ENCODE measurements around the gene MYO1E. TPM values are rescaled to one million over a fixed set of nuclear protein-coding genes. Genes with fewer than 3 reads are reported as not detected.

Gene MYO1E
- polyA plus RNA-seq, 1 donor from 2014 or later, result 0.38 TPM

GRCh38 chr15:59119625-59120024 lies 253.0 kb downstream of the MYO1E start:
- no peaks in the 10 kb centered on the region for H3K36me3 ChIP-seq (ENCODE audit: insufficient read depth, low read length)

DNA sequence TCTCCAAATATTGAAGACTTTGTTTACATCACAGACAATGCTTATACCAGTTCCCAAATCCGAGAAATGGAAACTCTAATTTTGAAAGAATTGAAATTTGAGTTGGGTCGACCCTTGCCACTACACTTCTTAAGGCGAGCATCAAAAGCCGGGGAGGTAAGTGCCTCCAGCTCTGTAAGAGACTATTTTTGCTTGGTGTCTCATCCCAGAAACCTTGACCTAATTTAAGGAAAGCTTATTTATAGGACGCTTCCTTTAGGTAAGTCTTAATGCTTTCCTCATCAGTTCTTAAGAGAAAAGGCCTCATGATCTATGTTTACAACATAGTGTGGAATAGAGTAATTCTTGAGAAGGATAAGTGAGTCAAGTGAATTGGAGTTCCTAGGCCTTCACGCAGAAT lies 255.9 kb downstream of the MYO1E start:
- H2AFZ ChIP-seq (ENCODE audit: low read depth, low read length), result no peak overlapping the region
- H3K9ac ChIP-seq (ENCODE audit: low read length), result no peak overlapping the region
- H3K4me3 ChIP-seq (ENCODE audit: low read length), result no peak overlapping the region
- H3F3A ChIP-seq (ENCODE audit: insufficient read depth, low read length, poor library complexity, severe bottlenecking), result no peaks in the 10 kb centered on the region
- TF ChIP-seq MXI1 (conservative IDR thresholded peaks at IDR 0.05; ENCODE audit: poor library complexity, severe bottlenecking) (no peak), TAF1 (IDR thresholded peaks at IDR 0.05; ENCODE audit: low read depth) (no peak), RAD21 (conservative IDR thresholded peaks at IDR 0.05) (no peak), EP300 (conservative IDR thresholded peaks at IDR 0.05; ENCODE audit: poor library complexity, severe bottlenecking) (no peak), SMC3 (conservative IDR thresholded peaks at IDR 0.05; ENCODE audit: poor library complexity) (no peak), POLR2AphosphoS5 (IDR thresholded peaks at IDR 0.05) (no peak), EZH2 (IDR thresholded peaks at IDR 0.05; ENCODE audit: borderline replicate concordance, insufficient read depth, low read length, poor library complexity, severe bottlenecking) (no peak)
- TF ChIP-seq, protein P1, sequence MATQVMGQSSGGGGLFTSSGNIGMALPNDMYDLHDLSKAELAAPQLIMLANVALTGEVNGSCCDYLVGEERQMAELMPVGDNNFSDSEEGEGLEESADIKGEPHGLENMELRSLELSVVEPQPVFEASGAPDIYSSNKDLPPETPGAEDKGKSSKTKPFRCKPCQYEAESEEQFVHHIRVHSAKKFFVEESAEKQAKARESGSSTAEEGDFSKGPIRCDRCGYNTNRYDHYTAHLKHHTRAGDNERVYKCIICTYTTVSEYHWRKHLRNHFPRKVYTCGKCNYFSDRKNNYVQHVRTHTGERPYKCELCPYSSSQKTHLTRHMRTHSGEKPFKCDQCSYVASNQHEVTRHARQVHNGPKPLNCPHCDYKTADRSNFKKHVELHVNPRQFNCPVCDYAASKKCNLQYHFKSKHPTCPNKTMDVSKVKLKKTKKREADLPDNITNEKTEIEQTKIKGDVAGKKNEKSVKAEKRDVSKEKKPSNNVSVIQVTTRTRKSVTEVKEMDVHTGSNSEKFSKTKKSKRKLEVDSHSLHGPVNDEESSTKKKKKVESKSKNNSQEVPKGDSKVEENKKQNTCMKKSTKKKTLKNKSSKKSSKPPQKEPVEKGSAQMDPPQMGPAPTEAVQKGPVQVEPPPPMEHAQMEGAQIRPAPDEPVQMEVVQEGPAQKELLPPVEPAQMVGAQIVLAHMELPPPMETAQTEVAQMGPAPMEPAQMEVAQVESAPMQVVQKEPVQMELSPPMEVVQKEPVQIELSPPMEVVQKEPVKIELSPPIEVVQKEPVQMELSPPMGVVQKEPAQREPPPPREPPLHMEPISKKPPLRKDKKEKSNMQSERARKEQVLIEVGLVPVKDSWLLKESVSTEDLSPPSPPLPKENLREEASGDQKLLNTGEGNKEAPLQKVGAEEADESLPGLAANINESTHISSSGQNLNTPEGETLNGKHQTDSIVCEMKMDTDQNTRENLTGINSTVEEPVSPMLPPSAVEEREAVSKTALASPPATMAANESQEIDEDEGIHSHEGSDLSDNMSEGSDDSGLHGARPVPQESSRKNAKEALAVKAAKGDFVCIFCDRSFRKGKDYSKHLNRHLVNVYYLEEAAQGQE (IDR thresholded peaks at IDR 0.05; ENCODE audit: borderline replicate concordance), result no peak
- TF ChIP-seq, protein P2, sequence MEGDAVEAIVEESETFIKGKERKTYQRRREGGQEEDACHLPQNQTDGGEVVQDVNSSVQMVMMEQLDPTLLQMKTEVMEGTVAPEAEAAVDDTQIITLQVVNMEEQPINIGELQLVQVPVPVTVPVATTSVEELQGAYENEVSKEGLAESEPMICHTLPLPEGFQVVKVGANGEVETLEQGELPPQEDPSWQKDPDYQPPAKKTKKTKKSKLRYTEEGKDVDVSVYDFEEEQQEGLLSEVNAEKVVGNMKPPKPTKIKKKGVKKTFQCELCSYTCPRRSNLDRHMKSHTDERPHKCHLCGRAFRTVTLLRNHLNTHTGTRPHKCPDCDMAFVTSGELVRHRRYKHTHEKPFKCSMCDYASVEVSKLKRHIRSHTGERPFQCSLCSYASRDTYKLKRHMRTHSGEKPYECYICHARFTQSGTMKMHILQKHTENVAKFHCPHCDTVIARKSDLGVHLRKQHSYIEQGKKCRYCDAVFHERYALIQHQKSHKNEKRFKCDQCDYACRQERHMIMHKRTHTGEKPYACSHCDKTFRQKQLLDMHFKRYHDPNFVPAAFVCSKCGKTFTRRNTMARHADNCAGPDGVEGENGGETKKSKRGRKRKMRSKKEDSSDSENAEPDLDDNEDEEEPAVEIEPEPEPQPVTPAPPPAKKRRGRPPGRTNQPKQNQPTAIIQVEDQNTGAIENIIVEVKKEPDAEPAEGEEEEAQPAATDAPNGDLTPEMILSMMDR (IDR thresholded peaks at IDR 0.05; ENCODE audit: poor library complexity, severe bottlenecking), result no peak
- no peak overlapping the region for H3K27ac ChIP-seq (ENCODE audit: low read length)
- H3K4me2 ChIP-seq (ENCODE audit: low read length), result no peak overlapping the region
- H3K27me3 ChIP-seq (ENCODE audit: insufficient read depth, low read depth, low read length), result no peaks in the 10 kb centered on the region
- H3K9me2 ChIP-seq (ENCODE audit: insufficient read depth, low read length), result no peaks in the 10 kb centered on the region
- no peaks in the 10 kb centered on the region for H3K79me2 ChIP-seq (replicated peaks; ENCODE audit: insufficient read depth, low read length)
- no peaks in the 10 kb centered on the region for H3K9me3 ChIP-seq (ENCODE audit: low read length)
- H3K36me3 ChIP-seq (ENCODE audit: insufficient read depth, low read length), result no peaks in the 10 kb centered on the region
- no peaks in the 10 kb centered on the region for H4K20me1 ChIP-seq (ENCODE audit: insufficient read depth)

More at GRCh38 chr15:59119625-59120024, 253.0 kb downstream of the MYO1E start:
- Histone ChIP-seq H3K4me2 (ENCODE audit: low read length) (no peak overlapping the region), H3K9me3 (ENCODE audit: low read length) (no peaks in the 10 kb centered on the region), H3K79me2 (replicated peaks; ENCODE audit: insufficient read depth, low read length) (no peaks in the 10 kb centered on the region), H3K4me3 (ENCODE audit: low read length) (no peak overlapping the region), H3K27me3 (ENCODE audit: insufficient read depth, low read depth, low read length) (no peaks in the 10 kb centered on the region), H3K27ac (ENCODE audit: low read length) (no peak overlapping the region), H4K20me1 (ENCODE audit: insufficient read depth) (no peaks in the 10 kb centered on the region), H2AFZ (ENCODE audit: low read depth, low read length) (no peak overlapping the region), H3F3A (ENCODE audit: insufficient read depth, low read length, poor library complexity, severe bottlenecking) (no peaks in the 10 kb centered on the region), H3K9me2 (ENCODE audit: insufficient read depth, low read length) (no peaks in the 10 kb centered on the region), H3K9ac (ENCODE audit: low read length) (no peak overlapping the region)
- no peak for TF ChIP-seq EZH2 (IDR thresholded peaks at IDR 0.05; ENCODE audit: borderline replicate concordance, insufficient read depth, low read length, poor library complexity, severe bottlenecking)
- TF ChIP-seq EP300 (conservative IDR thresholded peaks at IDR 0.05; ENCODE audit: poor library complexity, severe bottlenecking), result no peak
- no peak for TF ChIP-seq TAF1 (IDR thresholded peaks at IDR 0.05; ENCODE audit: low read depth)
- TF ChIP-seq, protein P1 (IDR thresholded peaks at IDR 0.05; ENCODE audit: borderline replicate concordance), result no peak
- TF ChIP-seq RAD21 (conservative IDR thresholded peaks at IDR 0.05), result no peak
